AG04450 (cell line): ENCODE data around the gene B9D1. TPM values are rescaled to one million over a fixed set of nuclear protein-coding genes. Genes with fewer than 3 reads are reported as not detected.

Experiments used
- CTCF ChIA-PET: fragments of 300-600, 350-600 bp; formaldehyde crosslinking; extraction: SDS; loops from one replicate; lab custom pipeline; 2022; ENCODE audit warnings: antibody characterized with exemption, inconsistent platforms; lab: Charles Lee
- POLR2A ChIA-PET: fragments of 350-600 bp; formaldehyde crosslinking; extraction: SDS; loops from one replicate; lab custom pipeline; 2021; ENCODE audit warnings: antibody characterized with exemption, inconsistent platforms; lab: Yijun Ruan, JAX
- DNase-seq: peaks from one replicate; pipeline ENCODE4 v3.0.0-alpha.2; 2011; ENCODE audit warnings: low read depth, low spot score
- H3K27ac ChIP-seq: one replicate; pipeline ENCODE4 v1.5.1; 2012; ENCODE audit warnings: low read depth, low read length, control low read depth
- H3K27me3 ChIP-seq: one replicate; pipeline ENCODE4 v1.6.0; 2012; ENCODE audit warnings: low read length; ENCODE audit not compliant: control insufficient read depth, insufficient read depth
- H3K4me3 ChIP-seq: 2 replicates; pipeline ENCODE4 v1.5.1; 2011; ENCODE audit warnings: mild to moderate bottlenecking, low read depth, low read length, control low read depth
- H3K9me3 ChIP-seq: 2 replicates; pipeline ENCODE4 v1.5.1; 2012; ENCODE audit warnings: low read length; ENCODE audit not compliant: control insufficient read depth, insufficient read depth
- CTCF ChIP-seq: IDR thresholded peaks from 2 replicates; pipeline ENCODE4 v1.5.1; 2011; ENCODE audit warnings: low read depth, low read length, control low read depth, inconsistent platforms
- polyA plus RNA-seq: library from polyadenylated mRNA; depleted of rRNA; stranded (reverse); fragments of >200 nt; gene quantifications from 2 replicates; pipeline ENCODE4 v1.2.3, GENCODE V29; 2011

B9D1 gene
- polyA plus RNA-seq, 1 experiment, result 35.2 TPM

GRCh38 chr17:19331134-19331533 is 31.4 kb downstream of the B9D1 start:
- no peaks in the 10 kb centered on the region; the same call in 1 of the 2 replicates for H3K9me3 ChIP-seq
- no peak overlapping the region for H3K27ac ChIP-seq
- no peak overlapping the region for H3K4me3 ChIP-seq
- DNase-seq, result peak; percentile 77
- CTCF ChIA-PET, result no interaction called here
- POLR2A ChIA-PET, result interaction anchor here (0.6 to 1.5 kb wide), 2 partner anchors 9 to 22 kb away, joined by 3 to 4 read pairs; no protein-coding TSS in a partner anchor
- no peaks in the 10 kb centered on the region for H3K27me3 ChIP-seq
- TF ChIP-seq CTCF, result peak; percentile 11; the same call in 1 of the 2 replicates

GRCh38 chr17:19330271-19330670 is 32.3 kb downstream of the B9D1 start:
- DNase-seq, result no peak
- peak overlapping the region; percentile 83 for H3K27ac ChIP-seq
- H3K27me3 ChIP-seq, result no peaks in the 10 kb centered on the region
- H3K4me3 ChIP-seq, result no peak overlapping the region
- no peaks in the 10 kb centered on the region; the same call in 1 of the 2 replicates for H3K9me3 ChIP-seq
- ChIA-PET POLR2A (interaction anchor here (1.2 kb wide), 1 partner anchor 24 kb away, joined by 3 read pairs; no protein-coding TSS in a partner anchor), CTCF (interaction anchor here (0.5 to 2.3 kb wide), 2 partner anchors 32 to 1244 kb away, joined by 6 to 12 read pairs; partner anchors contain the start of gene B9D1)
- TF ChIP-seq CTCF, result no peak

GRCh38 chr17:19329839-19330238 is 32.7 kb downstream of the B9D1 start:
- no peak overlapping the region for H3K4me3 ChIP-seq
- no peaks in the 10 kb centered on the region for H3K27me3 ChIP-seq
- no peak for TF ChIP-seq CTCF
- ChIA-PET POLR2A (interaction anchor here (1.2 kb wide), 1 partner anchor 24 kb away, joined by 3 read pairs; no protein-coding TSS in a partner anchor), CTCF (interaction anchor here (2.3 kb wide), 1 partner anchor 33 kb away, joined by 6 read pairs; the partner anchor contains the start of gene B9D1)
- DNase-seq, result no peak
- peak overlapping the region; percentile 21 for H3K27ac ChIP-seq
- no peaks in the 10 kb centered on the region; the same call in 1 of the 2 replicates for H3K9me3 ChIP-seq

GRCh38 chr17:19329136-19329535 is 33.4 kb downstream of the B9D1 start:
- no peak overlapping the region for H3K4me3 ChIP-seq
- no peak for TF ChIP-seq CTCF
- no peaks in the 10 kb centered on the region for H3K27me3 ChIP-seq
- POLR2A ChIA-PET, result interaction anchor here (1.2 to 1.5 kb wide), 2 partner anchors 25 to 80 kb away, joined by 3 read pairs; no protein-coding TSS in a partner anchor
- CTCF ChIA-PET, result interaction anchor here (0.6 to 2.3 kb wide), 3 partner anchors 34 to 184 kb away, joined by 3 to 7 read pairs (median 6); partner anchors contain the start of gene B9D1
- DNase-seq, result no peak
- H3K27ac ChIP-seq, result no peak overlapping the region
- H3K9me3 ChIP-seq, result no peaks in the 10 kb centered on the region; the same call in 1 of the 2 replicates

- no peak for TF ChIP-seq CTCF
- CTCF ChIA-PET, result interaction anchor here (0.6 to 2.3 kb wide), 2 partner anchors 34 to 70 kb away, joined by 6 to 7 read pairs; partner anchors contain the start of gene B9D1
- POLR2A ChIA-PET, result interaction anchor here (1.5 kb wide), 1 partner anchor 80 kb away, joined by 3 read pairs; no protein-coding TSS in a partner anchor
- H3K27ac ChIP-seq, result no peak overlapping the region
- H3K4me3 ChIP-seq, result no peak overlapping the region
- DNase-seq, result no peak
- no peaks in the 10 kb centered on the region for H3K9me3 ChIP-seq
- no peaks in the 10 kb centered on the region for H3K27me3 ChIP-seq
Observed at GRCh38 chr17:19328441-19329061, 34.0 kb downstream of the B9D1 start.
